PC-9 (cell line): Measurements from ENCODE around the gene ARHGAP24.

Experiments
- CTCF ChIP-seq: fragments of 200-600 bp; sonication (generic); conservative IDR thresholded peaks from 2 replicates; pipeline ENCODE4 v1.6.1; 2017; ENCODE audit warnings: mixed run types, antibody characterized with exemption, mild to moderate bottlenecking, moderate library complexity
- EZH2 ChIP-seq: fragments of 200-600 bp; sonication (generic); IDR thresholded peaks from 2 replicates; pipeline ENCODE4 v1.8.0; 2017; ENCODE audit warnings: antibody characterized with exemption, low read depth

GRCh38 chr4:85866508-85866907 is 391.6 kb downstream of the ARHGAP24 start:
- TF ChIP-seq CTCF (no peak), EZH2 (no peak)
